ENCODE data around the gene USP2. TPM values are rescaled to one million over a fixed set of nuclear protein-coding genes. Genes with fewer than 3 reads are reported as not detected.

USP2 gene
- total RNA-seq, 1 donor from 2014 or later = 13.2 TPM

DNA sequence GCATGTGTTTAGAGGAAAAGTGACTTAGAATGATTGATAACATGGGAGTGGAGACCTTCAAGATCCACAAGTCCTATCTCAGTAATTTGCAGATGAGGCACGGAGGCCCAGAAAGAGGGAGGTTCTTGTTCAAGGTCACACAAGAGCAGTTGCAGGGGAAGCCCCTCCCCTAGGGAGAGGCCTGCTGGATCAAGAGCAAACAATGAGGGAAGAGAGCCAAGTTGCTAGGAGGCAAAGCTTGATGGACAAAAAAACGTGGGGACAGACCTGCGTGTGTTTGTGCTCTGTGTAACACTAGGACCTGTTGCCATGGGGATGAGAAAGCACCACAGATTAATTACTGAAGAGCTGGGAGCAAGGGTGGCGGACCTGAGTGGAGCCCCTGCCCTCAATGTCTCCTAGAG is 28.6 kb downstream of the USP2 start:
- Mint-ChIP-seq H3K9me3 (no peaks in the 10 kb centered on the region), H3K27me3 (ENCODE audit: low read depth) (peaks cover 2% of the 10 kb centered on the region), H3K4me1 (peaks cover 21% of the 10 kb centered on the region), H3K4me3 (no peak overlapping the region), H3K36me3 (peaks cover 4% of the 10 kb centered on the region), H3K27ac (peak overlapping the region; percentile 22)
- TF ChIP-seq, protein P1, sequence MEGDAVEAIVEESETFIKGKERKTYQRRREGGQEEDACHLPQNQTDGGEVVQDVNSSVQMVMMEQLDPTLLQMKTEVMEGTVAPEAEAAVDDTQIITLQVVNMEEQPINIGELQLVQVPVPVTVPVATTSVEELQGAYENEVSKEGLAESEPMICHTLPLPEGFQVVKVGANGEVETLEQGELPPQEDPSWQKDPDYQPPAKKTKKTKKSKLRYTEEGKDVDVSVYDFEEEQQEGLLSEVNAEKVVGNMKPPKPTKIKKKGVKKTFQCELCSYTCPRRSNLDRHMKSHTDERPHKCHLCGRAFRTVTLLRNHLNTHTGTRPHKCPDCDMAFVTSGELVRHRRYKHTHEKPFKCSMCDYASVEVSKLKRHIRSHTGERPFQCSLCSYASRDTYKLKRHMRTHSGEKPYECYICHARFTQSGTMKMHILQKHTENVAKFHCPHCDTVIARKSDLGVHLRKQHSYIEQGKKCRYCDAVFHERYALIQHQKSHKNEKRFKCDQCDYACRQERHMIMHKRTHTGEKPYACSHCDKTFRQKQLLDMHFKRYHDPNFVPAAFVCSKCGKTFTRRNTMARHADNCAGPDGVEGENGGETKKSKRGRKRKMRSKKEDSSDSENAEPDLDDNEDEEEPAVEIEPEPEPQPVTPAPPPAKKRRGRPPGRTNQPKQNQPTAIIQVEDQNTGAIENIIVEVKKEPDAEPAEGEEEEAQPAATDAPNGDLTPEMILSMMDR (IDR thresholded peaks at IDR 0.05; ENCODE audit: unreplicated experiment) = no peak
- DNase-seq (ENCODE audit: low spot score in 2 of 2, unreplicated experiment in 2 of 2) = no peak

DNA sequence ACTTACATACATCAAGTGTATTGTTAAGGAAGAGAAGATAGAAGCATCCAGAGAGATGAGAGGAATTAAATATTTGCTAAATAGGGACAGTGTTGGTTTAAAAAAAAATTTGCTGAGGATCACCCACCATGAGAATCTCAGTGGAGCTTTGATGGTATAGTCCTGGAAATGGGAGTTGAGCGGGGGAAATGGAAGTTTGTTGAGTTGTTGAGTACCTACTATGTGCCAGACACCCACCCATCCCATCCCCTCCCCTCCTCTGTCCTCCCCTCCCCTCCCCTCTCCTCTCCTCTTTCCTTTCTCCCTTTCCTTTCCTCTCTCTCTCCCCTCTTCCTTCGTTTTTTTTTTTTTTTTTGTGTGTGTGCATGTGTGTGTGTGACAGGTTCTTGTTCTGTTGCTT is 30.3 kb downstream of the USP2 start:
- no peaks in the 10 kb centered on the region for H3K36me3 Mint-ChIP-seq
- TF ChIP-seq, protein P1 (IDR thresholded peaks at IDR 0.05; ENCODE audit: unreplicated experiment) = no peak
- H3K4me3 Mint-ChIP-seq = no peak overlapping the region
- H3K4me1 Mint-ChIP-seq = peaks cover 11% of the 10 kb centered on the region
- H3K27me3 Mint-ChIP-seq (ENCODE audit: low read depth) = peaks cover 17% of the 10 kb centered on the region
- no peak for DNase-seq (ENCODE audit: low spot score in 2 of 2, unreplicated experiment in 2 of 2)
- H3K9me3 Mint-ChIP-seq = no peaks in the 10 kb centered on the region
- H3K27ac Mint-ChIP-seq = no peak overlapping the region

DNA sequence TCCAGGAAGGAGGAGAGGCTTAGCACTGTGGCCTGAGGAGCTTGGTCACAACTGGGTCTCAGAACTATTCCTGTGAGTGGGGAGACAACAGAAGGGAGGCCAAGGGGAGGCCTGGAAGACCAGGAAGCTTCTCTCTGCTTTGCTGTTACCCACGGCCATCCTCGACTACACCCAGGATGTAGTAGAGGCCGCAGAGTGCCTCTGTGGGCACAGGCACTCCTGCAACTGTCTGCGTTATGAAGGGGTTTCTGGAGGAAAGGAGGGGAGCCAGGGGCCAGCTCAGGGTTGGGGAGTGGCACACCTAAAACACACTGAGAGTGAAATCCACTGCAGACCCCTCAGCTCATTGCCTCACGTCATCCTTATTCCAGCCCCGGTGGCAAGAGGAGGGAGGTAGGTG is 31.2 kb downstream of the USP2 start:
- no peak for DNase-seq (ENCODE audit: low spot score in 2 of 2, unreplicated experiment in 2 of 2)
- no peaks in the 10 kb centered on the region for H3K36me3 Mint-ChIP-seq
- TF ChIP-seq, protein P1 (IDR thresholded peaks at IDR 0.05; ENCODE audit: unreplicated experiment) = no peak
- peaks cover 9% of the 10 kb centered on the region for H3K4me1 Mint-ChIP-seq
- no peak overlapping the region for H3K4me3 Mint-ChIP-seq
- no peaks in the 10 kb centered on the region for H3K9me3 Mint-ChIP-seq
- H3K27me3 Mint-ChIP-seq (ENCODE audit: low read depth) = peaks cover 20% of the 10 kb centered on the region
- H3K27ac Mint-ChIP-seq = no peak overlapping the region

GRCh38 chr11:119347940-119348605 is 33.4 kb downstream of the USP2 start:
- Mint-ChIP-seq H3K4me3 (no peak overlapping the region), H3K27me3 (ENCODE audit: low read depth) (peaks cover 37% of the 10 kb centered on the region), H3K4me1 (peaks cover 5% of the 10 kb centered on the region), H3K27ac (no peak overlapping the region), H3K9me3 (no peaks in the 10 kb centered on the region), H3K36me3 (no peaks in the 10 kb centered on the region)
- DNase-seq (ENCODE audit: low spot score in 2 of 2, unreplicated experiment in 2 of 2) = no peak
- TF ChIP-seq, protein P1 (IDR thresholded peaks at IDR 0.05; ENCODE audit: unreplicated experiment) = no peak

DNA sequence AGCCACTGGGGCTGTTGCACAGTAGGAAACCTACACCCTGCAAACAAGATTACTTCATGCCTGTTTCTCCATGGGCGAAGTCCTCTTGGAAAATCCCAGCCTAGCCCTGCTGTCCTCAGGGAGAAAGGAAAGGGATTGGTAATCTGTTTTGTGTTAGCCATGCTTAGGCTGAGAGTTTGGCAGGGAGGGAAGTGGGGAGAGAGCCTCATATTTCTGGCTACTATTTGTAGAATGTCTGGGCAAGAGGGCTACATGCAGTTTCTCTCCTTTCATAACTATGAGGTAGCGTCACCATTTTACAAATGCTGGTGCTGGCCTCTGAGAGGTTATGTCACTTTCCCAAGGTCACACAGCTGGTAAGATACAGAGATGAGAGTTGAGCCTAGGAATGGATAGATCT is 34.2 kb downstream of the USP2 start:
- TF ChIP-seq, protein P1 (IDR thresholded peaks at IDR 0.05; ENCODE audit: unreplicated experiment) = no peak
- H3K27me3 Mint-ChIP-seq (ENCODE audit: low read depth) = peaks cover 41% of the 10 kb centered on the region
- H3K9me3 Mint-ChIP-seq = no peaks in the 10 kb centered on the region
- H3K27ac Mint-ChIP-seq = no peak overlapping the region
- no peaks in the 10 kb centered on the region for H3K4me1 Mint-ChIP-seq
- H3K4me3 Mint-ChIP-seq = no peak overlapping the region
- no peak for DNase-seq (ENCODE audit: low spot score in 2 of 2, unreplicated experiment in 2 of 2)
- no peaks in the 10 kb centered on the region for H3K36me3 Mint-ChIP-seq

Measured in mesothelial cell of epicardium (in vitro differentiated cells).